NT2/D1 (cell line): Measurements from ENCODE around the gene TNFSF9.

ENCODE experiments used
- SUZ12 ChIP-seq: IDR thresholded peaks from 2 replicates; pipeline ENCODE4 v1.6.1; 2011; ENCODE audit not compliant: insufficient read length, insufficient read depth; ENCODE audit errors: extremely low read depth
- YY1 ChIP-seq: IDR thresholded peaks from 2 replicates; pipeline ENCODE4 v1.6.1; 2011; ENCODE audit not compliant: insufficient read length, insufficient read depth

- TF ChIP-seq YY1 = no peak
- TF ChIP-seq SUZ12 = no peak
Observed at GRCh38 chr19:6551091-6551490, 20.3 kb downstream of the TNFSF9 start.
